ENCODE data around the gene PI4K2A. TPM values are rescaled to one million over a fixed set of nuclear protein-coding genes. Genes with fewer than 3 reads are reported as not detected.
"Not testable (repeated sequence)": the region's sequence is repeated elsewhere in the genome, so short reads cannot be mapped to it uniquely, and the experiment has no call there.

PI4K2A gene
- total RNA-seq, 2 donors from 2014 or later = 23.3 to 26.2 TPM

DNA sequence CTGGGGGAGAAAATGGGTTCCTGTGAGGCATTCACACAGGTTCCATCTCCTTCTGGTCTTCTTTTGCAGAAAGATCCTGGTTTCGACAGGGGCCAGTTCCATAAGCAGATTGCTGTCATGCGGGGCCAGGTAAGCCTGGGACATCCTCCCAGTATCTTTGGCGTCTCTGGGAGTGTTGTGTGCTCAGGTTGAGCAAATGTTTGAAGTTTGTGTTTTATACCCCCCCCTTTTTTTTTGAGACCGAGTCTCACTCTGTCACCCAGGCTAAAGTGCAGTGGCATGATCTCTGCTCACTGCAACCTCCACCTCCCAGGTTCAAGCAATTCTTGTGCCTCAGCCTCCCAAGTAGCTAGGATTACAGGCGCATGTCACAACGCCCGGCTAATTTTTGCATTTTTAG lies 26.5 kb downstream of the PI4K2A start:
- Mint-ChIP-seq H3K36me3 (ENCODE audit: low read depth) (peaks cover 9% of the 10 kb centered on the region), H3K4me3 (no peak overlapping the region), H3K4me1 (peaks cover 2% of the 10 kb centered on the region), H3K27me3 (no peaks in the 10 kb centered on the region), H3K27ac (no peak overlapping the region)
- H3K9me3 ChIP-seq (ENCODE audit: control insufficient read depth, low read length, poor library complexity, severe bottlenecking) = no peaks in the 10 kb centered on the region
- ATAC-seq (no peak), DNase-seq (no peak)

GRCh38 chr10:97667463-97667862 lies 27.0 kb downstream of the PI4K2A start:
- H3K4me1 Mint-ChIP-seq = peaks cover 2% of the 10 kb centered on the region
- no peak for DNase-seq
- H3K36me3 Mint-ChIP-seq (ENCODE audit: low read depth) = peaks cover 9% of the 10 kb centered on the region
- no peak overlapping the region for H3K27ac Mint-ChIP-seq
- no peak for ATAC-seq
- no peak overlapping the region for H3K4me3 Mint-ChIP-seq
- H3K27me3 Mint-ChIP-seq = no peaks in the 10 kb centered on the region
- no peaks in the 10 kb centered on the region for H3K9me3 ChIP-seq (ENCODE audit: control insufficient read depth, low read length, poor library complexity, severe bottlenecking)

- H3K4me1 Mint-ChIP-seq = no peaks in the 10 kb centered on the region
- H3K4me3 Mint-ChIP-seq = no peak overlapping the region
- DNase-seq = no peak
- no peak overlapping the region for H3K27ac Mint-ChIP-seq
- H3K9me3 ChIP-seq (ENCODE audit: control insufficient read depth, low read length, poor library complexity, severe bottlenecking) = no peaks in the 10 kb centered on the region
- peaks cover 4% of the 10 kb centered on the region for H3K36me3 Mint-ChIP-seq (ENCODE audit: low read depth)
- no peaks in the 10 kb centered on the region for H3K27me3 Mint-ChIP-seq
- ATAC-seq = no peak
Measured at GRCh38 chr10:97669571-97669970, 29.1 kb downstream of the PI4K2A start.

DNA sequence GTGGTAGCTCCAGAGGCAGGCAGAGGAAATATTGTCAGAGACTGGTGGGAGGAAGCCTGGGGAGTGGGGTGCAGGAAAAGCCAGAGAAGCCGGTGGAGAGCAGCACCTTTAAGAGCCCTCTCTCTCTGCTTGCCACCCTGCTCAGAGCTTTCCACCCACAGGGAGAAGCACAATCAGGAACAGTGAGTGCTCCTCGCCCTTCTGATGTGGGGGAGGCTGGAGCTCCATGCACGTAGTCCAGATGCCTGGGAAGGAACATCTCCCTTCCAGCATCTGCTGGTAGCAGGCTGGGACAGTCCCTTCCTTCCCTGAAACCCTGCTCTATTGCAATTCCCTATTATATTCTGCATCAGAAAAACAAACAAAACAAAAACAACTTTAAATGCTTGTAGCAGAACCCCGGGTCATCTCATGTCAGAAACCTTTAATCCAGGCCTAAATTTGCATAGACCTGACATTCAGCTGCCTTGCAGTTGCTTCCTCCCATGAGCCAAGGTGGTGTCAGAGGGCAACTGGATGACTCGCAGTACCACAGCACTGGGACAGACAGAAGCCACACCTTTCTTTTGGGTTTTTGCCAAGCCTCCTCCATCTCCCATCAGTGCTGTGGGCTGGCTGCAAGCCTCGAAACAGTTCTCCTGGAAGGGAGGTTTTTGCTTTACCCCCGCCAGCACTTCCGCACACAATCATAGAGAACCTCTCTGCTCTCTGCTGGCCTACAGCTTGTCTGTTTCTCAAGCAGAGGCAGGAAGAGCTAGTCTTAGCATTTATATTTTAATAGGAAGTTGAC lies 33.5 kb downstream of the PI4K2A start:
- no peak for DNase-seq
- no peaks in the 10 kb centered on the region for H3K36me3 Mint-ChIP-seq (ENCODE audit: low read depth)
- no peaks in the 10 kb centered on the region for H3K9me3 ChIP-seq (ENCODE audit: control insufficient read depth, low read length, poor library complexity, severe bottlenecking)
- H3K27ac Mint-ChIP-seq = no peak overlapping the region
- no peak for ATAC-seq
- H3K4me1 Mint-ChIP-seq = peaks cover 2% of the 10 kb centered on the region
- H3K27me3 Mint-ChIP-seq = no peaks in the 10 kb centered on the region
- H3K4me3 Mint-ChIP-seq = no peak overlapping the region

DNA sequence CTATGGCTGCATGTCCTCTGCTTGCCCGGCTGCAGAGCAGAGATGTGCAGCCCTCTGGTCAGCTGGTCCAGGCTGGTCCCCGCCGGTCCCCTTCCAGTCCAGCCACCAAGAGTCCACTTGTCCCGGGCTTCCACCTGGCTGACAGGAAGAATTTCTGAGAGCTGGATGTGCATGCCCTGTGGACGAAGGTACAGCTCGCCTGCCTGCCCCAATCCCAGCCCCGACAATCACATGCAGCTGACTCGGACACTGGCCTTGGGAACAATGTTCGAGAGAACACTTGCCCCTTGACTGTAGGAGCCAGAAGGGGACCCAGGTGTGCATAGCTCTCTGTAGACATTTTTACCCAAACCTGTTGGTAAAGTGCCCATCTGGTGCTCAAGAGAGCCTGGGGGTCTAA lies 34.8 kb downstream of the PI4K2A start:
- peaks cover 2% of the 10 kb centered on the region for H3K4me1 Mint-ChIP-seq
- H3K4me3 Mint-ChIP-seq = no peak overlapping the region
- no peak overlapping the region for H3K27ac Mint-ChIP-seq
- ATAC-seq (no peak), DNase-seq (no peak)
- H3K9me3 ChIP-seq (ENCODE audit: control insufficient read depth, low read length, poor library complexity, severe bottlenecking) = no peaks in the 10 kb centered on the region
- no peaks in the 10 kb centered on the region for H3K27me3 Mint-ChIP-seq
- no peaks in the 10 kb centered on the region for H3K36me3 Mint-ChIP-seq (ENCODE audit: low read depth)

GRCh38 chr10:97676770-97677581 lies 36.5 kb downstream of the PI4K2A start:
- H3K4me3 Mint-ChIP-seq = no peak overlapping the region
- ATAC-seq (peak; percentile 88), DNase-seq (peak; percentile 23 to 36 (median 24))
- no peaks in the 10 kb centered on the region for H3K9me3 ChIP-seq (ENCODE audit: control insufficient read depth, low read length, poor library complexity, severe bottlenecking)
- peaks cover 2% of the 10 kb centered on the region for H3K4me1 Mint-ChIP-seq
- H3K36me3 Mint-ChIP-seq (ENCODE audit: low read depth) = no peaks in the 10 kb centered on the region
- H3K27ac Mint-ChIP-seq = no peak overlapping the region
- no peaks in the 10 kb centered on the region for H3K27me3 Mint-ChIP-seq

DNA sequence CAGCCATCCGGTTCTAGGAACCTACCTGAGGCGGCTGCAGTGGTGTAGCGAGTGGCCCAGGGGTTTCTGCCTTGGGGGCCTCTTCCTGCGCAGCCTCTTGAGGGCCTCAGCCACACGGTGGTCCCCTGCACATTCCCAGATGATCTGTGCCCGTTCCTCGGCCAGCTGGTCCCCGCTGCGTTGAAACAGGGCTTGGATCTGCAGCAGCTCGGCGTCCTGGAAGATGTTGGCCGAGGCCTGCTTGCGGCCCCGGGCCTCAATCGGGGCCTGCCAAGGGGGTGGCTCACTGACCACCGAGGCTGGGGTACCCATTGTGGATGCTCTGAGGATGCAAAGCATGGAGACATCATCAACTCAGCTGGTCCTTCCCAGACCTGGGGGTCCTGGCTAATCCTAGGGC lies 39.1 kb downstream of the PI4K2A start:
- Mint-ChIP-seq H3K27me3 (no peaks in the 10 kb centered on the region), H3K36me3 (ENCODE audit: low read depth) (no peaks in the 10 kb centered on the region), H3K4me1 (peaks cover 2% of the 10 kb centered on the region), H3K27ac (no peak overlapping the region), H3K4me3 (no peak overlapping the region)
- DNase-seq = no peak
- H3K9me3 ChIP-seq (ENCODE audit: control insufficient read depth, low read length, poor library complexity, severe bottlenecking) = no peaks in the 10 kb centered on the region
- ATAC-seq = no peak

- ATAC-seq = no peak
Measured at GRCh38 chr10:97682042-97682441, 41.6 kb downstream of the PI4K2A start.

DNA sequence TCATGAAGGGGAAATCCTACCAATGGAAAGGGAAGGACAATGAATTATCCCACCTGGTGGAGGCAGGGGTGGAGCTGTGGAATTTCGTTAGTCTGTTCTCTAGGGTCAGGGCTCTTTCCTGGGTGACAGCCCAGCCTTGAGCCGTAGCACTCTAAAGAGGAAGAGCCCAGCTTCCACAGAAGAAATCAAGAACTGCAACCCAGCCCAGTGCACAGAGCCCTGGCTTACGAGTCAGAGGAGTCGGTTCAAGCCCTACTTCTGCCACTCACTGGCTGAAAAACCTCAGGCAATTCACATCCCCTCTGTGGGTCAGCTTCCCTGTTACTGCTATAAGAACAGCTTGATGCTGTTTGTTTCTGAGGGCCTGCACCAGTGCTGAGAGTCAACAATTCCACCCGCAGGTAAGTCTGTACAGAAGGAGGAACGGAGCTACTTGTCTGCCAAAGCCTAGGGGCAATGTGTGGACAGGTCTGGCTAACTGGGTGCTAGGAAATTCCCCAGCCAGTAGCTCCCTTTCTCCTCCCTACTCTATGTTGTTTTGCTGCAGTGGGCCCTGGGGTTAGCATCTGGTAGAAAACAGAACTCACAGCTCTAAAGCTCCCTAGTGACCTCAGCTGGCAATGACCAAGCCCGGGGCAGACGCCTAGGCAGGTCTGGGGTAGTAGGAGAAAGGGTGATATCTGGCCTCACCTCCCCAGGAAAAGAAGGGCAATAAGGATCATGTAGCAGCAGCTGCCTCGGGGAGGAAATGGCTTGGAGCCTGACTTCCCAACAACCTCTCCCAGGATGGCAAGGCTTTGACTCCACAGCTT lies 43.3 kb downstream of the PI4K2A start:
- peaks cover 10% of the 10 kb centered on the region for H3K4me1 Mint-ChIP-seq
- DNase-seq (no peak), ATAC-seq (no peak)
- H3K27me3 Mint-ChIP-seq = no peaks in the 10 kb centered on the region
- no peak overlapping the region for H3K27ac Mint-ChIP-seq
- no peaks in the 10 kb centered on the region for H3K36me3 Mint-ChIP-seq (ENCODE audit: low read depth)
- no peak overlapping the region for H3K4me3 Mint-ChIP-seq
- no peaks in the 10 kb centered on the region for H3K9me3 ChIP-seq (ENCODE audit: control insufficient read depth, low read length, poor library complexity, severe bottlenecking)

More at GRCh38 chr10:97682042-97682441, 41.6 kb downstream of the PI4K2A start:
- Mint-ChIP-seq H3K36me3 (ENCODE audit: low read depth) (no peaks in the 10 kb centered on the region), H3K27me3 (no peaks in the 10 kb centered on the region), H3K4me3 (no peak overlapping the region), H3K27ac (no peak overlapping the region), H3K4me1 (peaks cover 2% of the 10 kb centered on the region)
- no peak for DNase-seq
- no peaks in the 10 kb centered on the region for H3K9me3 ChIP-seq (ENCODE audit: control insufficient read depth, low read length, poor library complexity, severe bottlenecking)

GRCh38 chr10:97684368-97684713 lies 43.9 kb downstream of the PI4K2A start:
- not testable (repeated sequence) for H3K27me3 Mint-ChIP-seq; H3K4me3 Mint-ChIP-seq; DNase-seq; H3K9me3 ChIP-seq (ENCODE audit: control insufficient read depth, low read length, poor library complexity, severe bottlenecking); H3K36me3 Mint-ChIP-seq (ENCODE audit: low read depth); ATAC-seq; H3K27ac Mint-ChIP-seq
- H3K4me1 Mint-ChIP-seq = peaks cover 10% of the 10 kb centered on the region

DNA sequence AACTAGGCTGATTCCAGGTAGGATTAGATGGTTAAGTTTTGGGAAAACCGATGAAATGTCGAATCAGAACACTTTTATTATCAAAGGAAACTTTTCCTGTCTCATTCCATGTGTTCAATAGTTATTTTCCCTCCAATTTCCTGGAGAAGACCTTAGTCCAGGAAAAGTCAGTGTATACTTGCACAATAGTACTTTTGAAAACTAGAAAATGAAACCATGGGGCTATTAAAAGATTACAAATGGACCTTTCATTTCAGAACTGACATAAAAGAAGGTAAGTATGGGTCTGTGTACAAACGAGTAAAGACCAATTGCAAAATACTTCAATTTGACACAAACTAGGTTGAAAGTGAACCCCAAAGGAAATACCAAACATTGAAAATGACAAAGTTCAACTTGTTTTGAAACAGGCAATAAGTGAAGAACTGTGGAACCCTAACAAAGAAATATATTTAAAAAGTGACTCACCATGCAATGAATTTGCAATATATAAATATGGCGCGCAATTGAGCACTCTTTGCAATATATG lies 44.5 kb downstream of the PI4K2A start:
- H3K27me3 Mint-ChIP-seq = no peaks in the 10 kb centered on the region
- no peak overlapping the region for H3K27ac Mint-ChIP-seq
- H3K9me3 ChIP-seq (ENCODE audit: control insufficient read depth, low read length, poor library complexity, severe bottlenecking) = no peaks in the 10 kb centered on the region
- peaks cover 10% of the 10 kb centered on the region for H3K4me1 Mint-ChIP-seq
- H3K36me3 Mint-ChIP-seq (ENCODE audit: low read depth) = no peaks in the 10 kb centered on the region
- no peak overlapping the region for H3K4me3 Mint-ChIP-seq
- no peak for ATAC-seq
- no peak for DNase-seq

DNA sequence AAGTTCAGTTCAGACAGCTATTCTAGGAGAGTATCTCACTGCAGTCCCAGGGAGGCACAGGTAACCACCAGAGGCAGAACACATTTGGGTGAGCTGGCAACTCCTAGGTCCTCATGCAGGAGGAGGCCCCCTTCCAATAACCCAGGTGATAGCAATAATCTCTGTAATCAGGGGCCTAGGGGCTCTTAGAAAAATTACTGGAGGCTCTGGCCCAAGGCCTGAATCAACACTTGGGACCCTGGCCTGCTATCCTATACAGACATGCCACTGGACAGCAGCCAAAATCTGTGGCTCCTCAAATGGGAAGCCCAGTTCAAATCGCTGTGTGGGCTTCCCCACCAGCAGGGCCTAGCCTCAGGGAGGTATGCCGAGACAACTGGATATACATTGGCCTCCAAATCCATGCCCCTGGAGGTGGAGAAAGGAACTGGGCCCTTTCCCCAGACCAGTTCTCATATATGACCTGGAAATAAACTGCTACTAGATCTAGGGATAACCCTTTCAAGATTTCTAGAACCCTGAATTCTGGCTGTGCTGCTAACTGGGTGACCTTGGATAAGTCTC lies 45.0 kb downstream of the PI4K2A start:
- Mint-ChIP-seq H3K27ac (no peak overlapping the region), H3K4me3 (no peak overlapping the region), H3K27me3 (no peaks in the 10 kb centered on the region), H3K4me1 (peaks cover 10% of the 10 kb centered on the region), H3K36me3 (ENCODE audit: low read depth) (no peaks in the 10 kb centered on the region)
- no peaks in the 10 kb centered on the region for H3K9me3 ChIP-seq (ENCODE audit: control insufficient read depth, low read length, poor library complexity, severe bottlenecking)
- no peak for ATAC-seq
- DNase-seq = no peak
